Upper lobe of right lung (tissue), 1 donor: ENCODE results near the gene BEST1. TPM values are rescaled to one million over a fixed set of nuclear protein-coding genes. Genes with fewer than 3 reads are reported as not detected.

ENCODE experiments used
- ATAC-seq: fragments of 200-7000 bp; cut with Tn5 transposase; one replicate; pipeline ENCODE4 v1.9.1; 2020; ENCODE audit warnings: mild to moderate bottlenecking, moderate library complexity
- DNase-seq: peaks from one replicate; pipeline ENCODE4 v3.0.0-alpha.2; 2020
- H3K27ac ChIP-seq: fragments of 200-600 bp; one replicate; pipeline ENCODE4 v1.8.0; 2022
- H3K27me3 ChIP-seq: fragments of 200-600 bp; one replicate; pipeline ENCODE4 v1.8.0; 2022; ENCODE audit warnings: mild to moderate bottlenecking
- H3K36me3 ChIP-seq: fragments of 200-600 bp; one replicate; pipeline ENCODE4 v1.8.0; 2022
- H3K4me1 ChIP-seq: fragments of 200-600 bp; one replicate; pipeline ENCODE4 v1.8.0; 2022
- H3K4me3 ChIP-seq: fragments of 200-600 bp; one replicate; pipeline ENCODE4 v1.8.0; 2022; ENCODE audit warnings: mild to moderate bottlenecking
- H3K9me3 ChIP-seq: fragments of 200-600 bp; one replicate; pipeline ENCODE4 v1.8.0; 2022
- intact Hi-C: fragments of 100-400 bp; cut with DNase I; formaldehyde crosslinking; loops from one replicate; pipeline ENCODE4 v1.11.0; 2022
- total RNA-seq: library from RNA; stranded (reverse); fragmentation: NEBNext Ultra II Directional; extraction: Animal tissue kit (Norgen Biotek cat#: 25700); gene quantifications from one replicate; pipeline ENCODE4 v1.2.1, GENCODE V29; 2021
- TF ChIP-seq, protein P1 (sequence below): fragments of 200-600 bp; IDR thresholded peaks from one replicate; pipeline ENCODE4 v1.8.0; 2022; ENCODE audit warnings: antibody characterized with exemption
- donor health status: DM: no; HTN: yes; CAD: no; lungs with severe emphysema.

The BEST1 gene
- total RNA-seq, 1 donor from 2014 or later: 9.6 TPM

- no peak for ATAC-seq
- Histone ChIP-seq H3K27ac (peak overlapping the region; percentile 90), H3K36me3 (peaks cover 5% of the 10 kb centered on the region), H3K9me3 (no peaks in the 10 kb centered on the region), H3K4me3 (peak overlapping the region; percentile 51), H3K4me1 (peaks cover 12% of the 10 kb centered on the region), H3K27me3 (no peaks in the 10 kb centered on the region)
- TF ChIP-seq, protein P1, sequence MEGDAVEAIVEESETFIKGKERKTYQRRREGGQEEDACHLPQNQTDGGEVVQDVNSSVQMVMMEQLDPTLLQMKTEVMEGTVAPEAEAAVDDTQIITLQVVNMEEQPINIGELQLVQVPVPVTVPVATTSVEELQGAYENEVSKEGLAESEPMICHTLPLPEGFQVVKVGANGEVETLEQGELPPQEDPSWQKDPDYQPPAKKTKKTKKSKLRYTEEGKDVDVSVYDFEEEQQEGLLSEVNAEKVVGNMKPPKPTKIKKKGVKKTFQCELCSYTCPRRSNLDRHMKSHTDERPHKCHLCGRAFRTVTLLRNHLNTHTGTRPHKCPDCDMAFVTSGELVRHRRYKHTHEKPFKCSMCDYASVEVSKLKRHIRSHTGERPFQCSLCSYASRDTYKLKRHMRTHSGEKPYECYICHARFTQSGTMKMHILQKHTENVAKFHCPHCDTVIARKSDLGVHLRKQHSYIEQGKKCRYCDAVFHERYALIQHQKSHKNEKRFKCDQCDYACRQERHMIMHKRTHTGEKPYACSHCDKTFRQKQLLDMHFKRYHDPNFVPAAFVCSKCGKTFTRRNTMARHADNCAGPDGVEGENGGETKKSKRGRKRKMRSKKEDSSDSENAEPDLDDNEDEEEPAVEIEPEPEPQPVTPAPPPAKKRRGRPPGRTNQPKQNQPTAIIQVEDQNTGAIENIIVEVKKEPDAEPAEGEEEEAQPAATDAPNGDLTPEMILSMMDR: no peak
- intact Hi-C loops: no loop called here
- DNase-seq: peak; percentile 58
Observed at GRCh38 chr11:61956191-61957020, 6.3 kb downstream of the BEST1 start.

- ATAC-seq (no peak), DNase-seq (peak; percentile 38)
- TF ChIP-seq, protein P1: no peak
- H3K9me3 ChIP-seq: no peaks in the 10 kb centered on the region
- H3K27me3 ChIP-seq: no peaks in the 10 kb centered on the region
- no peak overlapping the region for H3K27ac ChIP-seq
- H3K36me3 ChIP-seq: peaks cover 5% of the 10 kb centered on the region
- H3K4me3 ChIP-seq: no peak overlapping the region
- H3K4me1 ChIP-seq: peaks cover 12% of the 10 kb centered on the region
- intact Hi-C loops: no loop called here
Observed at GRCh38 chr11:61957021-61957770, 7.0 kb downstream of the BEST1 start.

GRCh38 chr11:61958590-61958989 lies 8.4 kb downstream of the BEST1 start:
- Histone ChIP-seq H3K9me3 (no peaks in the 10 kb centered on the region), H3K36me3 (peaks cover 10% of the 10 kb centered on the region), H3K27me3 (no peaks in the 10 kb centered on the region), H3K4me3 (no peak overlapping the region), H3K4me1 (peaks cover 22% of the 10 kb centered on the region), H3K27ac (no peak overlapping the region)
- no peak for DNase-seq
- ATAC-seq: no peak
- TF ChIP-seq, protein P1: no peak
- intact Hi-C loops: no loop called here

- no peaks in the 10 kb centered on the region for H3K27me3 ChIP-seq
- H3K4me3 ChIP-seq: no peak overlapping the region
- peaks cover 15% of the 10 kb centered on the region for H3K36me3 ChIP-seq
- ATAC-seq: no peak
- H3K4me1 ChIP-seq: peaks cover 27% of the 10 kb centered on the region
- TF ChIP-seq, protein P1: no peak
- no peaks in the 10 kb centered on the region for H3K9me3 ChIP-seq
- intact Hi-C loops: no loop called here
- DNase-seq: no peak
- H3K27ac ChIP-seq: no peak overlapping the region
Observed at GRCh38 chr11:61959114-61959513, 9.0 kb downstream of the BEST1 start.

DNA sequence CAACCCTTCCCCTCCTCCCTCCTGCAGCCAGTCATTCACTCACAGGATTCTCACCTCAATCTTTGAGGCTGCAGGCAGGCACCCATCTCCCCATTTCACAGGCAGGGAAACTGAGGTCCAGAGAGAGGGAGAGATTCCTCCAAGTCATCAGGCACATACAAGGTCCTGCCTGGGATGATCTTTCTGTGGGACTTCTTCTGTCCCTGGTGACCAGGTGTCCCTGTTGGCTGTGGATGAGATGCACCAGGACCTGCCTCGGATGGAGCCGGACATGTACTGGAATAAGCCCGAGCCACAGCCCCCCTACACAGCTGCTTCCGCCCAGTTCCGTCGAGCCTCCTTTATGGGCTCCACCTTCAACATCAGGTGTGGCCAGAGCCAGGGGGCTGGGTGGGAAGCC lies 9.5 kb downstream of the BEST1 start:
- intact Hi-C loops: no loop called here
- Histone ChIP-seq H3K36me3 (peaks cover 21% of the 10 kb centered on the region), H3K4me1 (peaks cover 28% of the 10 kb centered on the region), H3K27ac (no peak overlapping the region), H3K9me3 (no peaks in the 10 kb centered on the region), H3K27me3 (no peaks in the 10 kb centered on the region), H3K4me3 (no peak overlapping the region)
- DNase-seq: peak; percentile 46
- TF ChIP-seq, protein P1: no peak
- ATAC-seq: no peak
